ENCODE results near the gene C19orf25. TPM values are rescaled to one million over a fixed set of nuclear protein-coding genes. Genes with fewer than 3 reads are reported as not detected.
"Not testable (repeated sequence)": the region's sequence is repeated elsewhere in the genome, so short reads cannot be mapped to it uniquely, and the experiment has no call there.

The C19orf25 gene
- total RNA-seq, 1 donor from 2014 or later: 18.6 TPM

- DNase-seq: peak; percentile 86
Measured at GRCh38 chr19:1449467-1450442, 29.3 kb downstream of the C19orf25 start, which contains the start of gene APC2. TSS of gene APC2 (plus strand) at chr19:1450121. CDS start at chr19:1453002, 2,881 bp downstream.

- DNase-seq: no peak
Measured at GRCh38 chr19:1447944-1448343, 31.1 kb downstream of the C19orf25 start.

- no peak for DNase-seq
Measured at GRCh38 chr19:1447504-1447903, 31.5 kb downstream of the C19orf25 start.

GRCh38 chr19:1446713-1447481, 32.1 kb downstream of the C19orf25 start:
- DNase-seq: no peak

GRCh38 chr19:1445932-1446712, 32.9 kb downstream of the C19orf25 start:
- peak; percentile 27 for DNase-seq

GRCh38 chr19:1445185-1445931, 33.7 kb downstream of the C19orf25 start:
- peak; percentile 54 for DNase-seq

- no peak for DNase-seq
Measured at GRCh38 chr19:1441677-1442438, 37.2 kb downstream of the C19orf25 start.

- DNase-seq: no peak
Measured at GRCh38 chr19:1441022-1441426, 38.0 kb downstream of the C19orf25 start.

- no peak for DNase-seq
Measured at GRCh38 chr19:1440418-1440801, 38.6 kb downstream of the C19orf25 start.

- DNase-seq: not testable (repeated sequence)
Measured at GRCh38 chr19:1439525-1440417, 39.2 kb downstream of the C19orf25 start.

- DNase-seq: no peak
Measured at GRCh38 chr19:1438933-1439354, 40.1 kb downstream of the C19orf25 start.

- peak; percentile 88 for DNase-seq
Measured at GRCh38 chr19:1438035-1438932, 40.7 kb downstream of the C19orf25 start, which contains the start of gene RPS15. TSS of gene RPS15 (plus strand) at chr19:1438396. CDS start at chr19:1438426, 30 bp downstream.

- DNase-seq: no peak
Measured at GRCh38 chr19:1437609-1438008, 41.4 kb downstream of the C19orf25 start.

- no peak for DNase-seq
Measured at GRCh38 chr19:1435378-1435989, 43.5 kb downstream of the C19orf25 start.

GRCh38 chr19:1434577-1435060, 44.4 kb downstream of the C19orf25 start:
- DNase-seq: no peak

- DNase-seq: no peak
Measured at GRCh38 chr19:1434040-1434366, 45.0 kb downstream of the C19orf25 start.

- DNase-seq: no peak
Measured at GRCh38 chr19:1433119-1434039, 45.6 kb downstream of the C19orf25 start.
